ENCODE data around the gene AIM2.

The AIM2 gene

GRCh38 chr1:159091607-159092031 lies 15.1 kb upstream of the AIM2 start:
- no peak for TF ChIP-seq CTCF (IDR thresholded peaks at IDR 0.05; ENCODE audit: low read length)
- no peak for TF ChIP-seq EZH2 (IDR thresholded peaks at IDR 0.05; ENCODE audit: borderline replicate concordance, low read length)
- Histone ChIP-seq H4K20me1 (ENCODE audit: insufficient read depth, low read length) (no peaks in the 10 kb centered on the region), H3K4me2 (ENCODE audit: low read length) (no peak overlapping the region), H3K36me3 (ENCODE audit: insufficient read depth, low read length) (no peaks in the 10 kb centered on the region), H2AFZ (ENCODE audit: low read length) (no peak overlapping the region), H3K27me3 (ENCODE audit: insufficient read depth, low read length) (no peaks in the 10 kb centered on the region), H3K9me3 (ENCODE audit: low read length) (no peaks in the 10 kb centered on the region), H3K27ac (ENCODE audit: low read depth, low read length, poor library complexity, severe bottlenecking) (no peak overlapping the region), H3K4me3 (ENCODE audit: low read depth, low read length, poor library complexity, severe bottlenecking) (no peak overlapping the region), H3K9me2 (ENCODE audit: low read depth, low read length) (no peaks in the 10 kb centered on the region), H3K79me2 (ENCODE audit: insufficient read depth, low read length) (no peaks in the 10 kb centered on the region), H3F3A (ENCODE audit: insufficient read depth, low read length) (no peaks in the 10 kb centered on the region), H3K9ac (ENCODE audit: low read length) (no peak overlapping the region), H3K4me1 (ENCODE audit: insufficient read depth, low read length, severe bottlenecking) (peaks cover 13% of the 10 kb centered on the region)

GRCh38 chr1:159091180-159091560 lies 14.6 kb upstream of the AIM2 start:
- no peak overlapping the region for H3K4me3 ChIP-seq (ENCODE audit: low read depth, low read length, poor library complexity, severe bottlenecking)
- no peaks in the 10 kb centered on the region for H3F3A ChIP-seq (ENCODE audit: insufficient read depth, low read length)
- no peaks in the 10 kb centered on the region for H3K9me3 ChIP-seq (ENCODE audit: low read length)
- no peak for TF ChIP-seq EZH2 (IDR thresholded peaks at IDR 0.05; ENCODE audit: borderline replicate concordance, low read length)
- TF ChIP-seq CTCF (IDR thresholded peaks at IDR 0.05; ENCODE audit: low read length) = no peak
- H3K9me2 ChIP-seq (ENCODE audit: low read depth, low read length) = no peaks in the 10 kb centered on the region
- no peaks in the 10 kb centered on the region for H3K27me3 ChIP-seq (ENCODE audit: insufficient read depth, low read length)
- no peak overlapping the region for H2AFZ ChIP-seq (ENCODE audit: low read length)
- no peaks in the 10 kb centered on the region for H4K20me1 ChIP-seq (ENCODE audit: insufficient read depth, low read length)
- peaks cover 13% of the 10 kb centered on the region for H3K4me1 ChIP-seq (ENCODE audit: insufficient read depth, low read length, severe bottlenecking)
- H3K9ac ChIP-seq (ENCODE audit: low read length) = no peak overlapping the region
- no peaks in the 10 kb centered on the region for H3K79me2 ChIP-seq (ENCODE audit: insufficient read depth, low read length)
- no peak overlapping the region for H3K4me2 ChIP-seq (ENCODE audit: low read length)
- no peaks in the 10 kb centered on the region for H3K36me3 ChIP-seq (ENCODE audit: insufficient read depth, low read length)
- no peak overlapping the region for H3K27ac ChIP-seq (ENCODE audit: low read depth, low read length, poor library complexity, severe bottlenecking)

- TF ChIP-seq EZH2 (IDR thresholded peaks at IDR 0.05; ENCODE audit: borderline replicate concordance, low read length) (no peak), CTCF (IDR thresholded peaks at IDR 0.05; ENCODE audit: low read length) (no peak)
- Histone ChIP-seq H3K9me3 (ENCODE audit: low read length) (no peaks in the 10 kb centered on the region), H2AFZ (ENCODE audit: low read length) (no peak overlapping the region), H3K79me2 (ENCODE audit: insufficient read depth, low read length) (no peaks in the 10 kb centered on the region), H3K27ac (ENCODE audit: low read depth, low read length, poor library complexity, severe bottlenecking) (no peak overlapping the region), H3K9me2 (ENCODE audit: low read depth, low read length) (no peaks in the 10 kb centered on the region), H3K4me2 (ENCODE audit: low read length) (no peak overlapping the region), H3K27me3 (ENCODE audit: insufficient read depth, low read length) (no peaks in the 10 kb centered on the region), H3K36me3 (ENCODE audit: insufficient read depth, low read length) (no peaks in the 10 kb centered on the region), H3K4me3 (ENCODE audit: low read depth, low read length, poor library complexity, severe bottlenecking) (no peak overlapping the region), H3F3A (ENCODE audit: insufficient read depth, low read length) (no peaks in the 10 kb centered on the region), H3K9ac (ENCODE audit: low read length) (no peak overlapping the region), H4K20me1 (ENCODE audit: insufficient read depth, low read length) (no peaks in the 10 kb centered on the region), H3K4me1 (ENCODE audit: insufficient read depth, low read length, severe bottlenecking) (peaks cover 13% of the 10 kb centered on the region)
Measured at GRCh38 chr1:159090286-159091179, 14.0 kb upstream of the AIM2 start.

All from OCI-LY1 (cell line).